Tibial nerve (tissue), 4 donors: ENCODE data around the gene TAAR8. TPM values are rescaled to one million over a fixed set of nuclear protein-coding genes. Genes with fewer than 3 reads are reported as not detected.

Source experiments
- DNase-seq, 2 donors: peaks; one replicate each; pipeline ENCODE4 v3.0.0-alpha.2; 2019; ENCODE audit warnings: low spot score in 2 of 2
- H3K27ac ChIP-seq, 4 donors: fragments of 200-600 bp; sonication (generic) in 3 of 4; one replicate each; pipeline ENCODE4 v1.5.1; 2017 to 2019; ENCODE audit warnings: mild to moderate bottlenecking in 1 of 4
- H3K27me3 ChIP-seq, 2 donors: fragments of 200-600 bp; sonication (generic) in 1 of 2; one replicate each; pipeline versions ENCODE4 v1.5.1 to v1.6.0; 2017 to 2019
- H3K36me3 ChIP-seq, 3 donors: fragments of 200-600 bp; sonication (generic); one replicate each; pipeline ENCODE4 v1.5.1; 2018 to 2019
- H3K4me1 ChIP-seq, 4 donors: fragments of 200-600 bp; sonication (generic) in 3 of 4; one replicate each; pipeline ENCODE4 v1.5.1; 2017 to 2019
- H3K4me3 ChIP-seq, 4 donors: fragments of 200-600 bp; sonication (generic) in 3 of 4; one replicate each; pipeline ENCODE4 v1.5.1; 2017 to 2019; ENCODE audit warnings: mild to moderate bottlenecking in 1 of 4, moderate library complexity in 1 of 4
- H3K9me3 ChIP-seq, 4 donors: fragments of 200-600 bp; sonication (generic) in 3 of 4; one replicate each; pipeline ENCODE4 v1.5.1; 2017 to 2019
- EP300 ChIP-seq, 2 donors: sonication (generic); formaldehyde crosslinking; IDR thresholded peaks; one replicate each; pipeline ENCODE4 v1.6.1; 2017; ENCODE audit warnings: antibody characterized with exemption in 2 of 2, mild to moderate bottlenecking in 1 of 2
- POLR2A ChIP-seq, 2 donors: fragments of 450-650 bp; IDR thresholded peaks; one replicate each; pipeline ENCODE4 v1.6.1; 2017; ENCODE audit warnings: antibody characterized with exemption in 2 of 2, mild to moderate bottlenecking in 2 of 2, moderate library complexity in 2 of 2
- WGBS, 2 donors: methylation state at CpG; one replicate each; pipeline ENCODE4 v1.1.5; 2018; 5-methylcytosine and 5-hydroxymethylcytosine counted together
- total RNA-seq, 4 donors: library from RNA; depleted of rRNA; stranded (reverse); fragments of >200 nt; gene quantifications; one replicate each; pipeline ENCODE4 v1.1.0, GENCODE V29; 2016
- TF ChIP-seq, protein P1 (sequence below), 5 experiments: fragments of 200-600 bp in 3 of 5; fragments of 450-650 bp in 2 of 5; sonication (generic) in 3 of 5; IDR thresholded peaks; one replicate each; pipeline ENCODE4 v1.5.1; 2016 to 2019; ENCODE audit warnings: antibody characterized with exemption in 5 of 5, mild to moderate bottlenecking in 3 of 5, moderate library complexity in 2 of 5

TAAR8 gene
- total RNA-seq, 4 donors from 2014 or later: not detected

- peaks cover 4 to 45% (median 26%) of the 10 kb centered on the region in 4 donors for H3K4me1 ChIP-seq
- peak within 1 kb of the TSS; percentile 56 to 97 (median 82) for H3K4me3 ChIP-seq
- no peaks in the 10 kb centered on the region for H3K9me3 ChIP-seq
- H3K27me3 ChIP-seq: no peaks in the 10 kb centered on the region
- peak; percentile 75 to 79 for DNase-seq
- peak; percentile 44 to 97 for TF ChIP-seq EP300 (IDR thresholded peaks at IDR 0.05)
- peak; percentile 66 to 86 for TF ChIP-seq POLR2A (IDR thresholded peaks at IDR 0.05)
- TF ChIP-seq, protein P1, sequence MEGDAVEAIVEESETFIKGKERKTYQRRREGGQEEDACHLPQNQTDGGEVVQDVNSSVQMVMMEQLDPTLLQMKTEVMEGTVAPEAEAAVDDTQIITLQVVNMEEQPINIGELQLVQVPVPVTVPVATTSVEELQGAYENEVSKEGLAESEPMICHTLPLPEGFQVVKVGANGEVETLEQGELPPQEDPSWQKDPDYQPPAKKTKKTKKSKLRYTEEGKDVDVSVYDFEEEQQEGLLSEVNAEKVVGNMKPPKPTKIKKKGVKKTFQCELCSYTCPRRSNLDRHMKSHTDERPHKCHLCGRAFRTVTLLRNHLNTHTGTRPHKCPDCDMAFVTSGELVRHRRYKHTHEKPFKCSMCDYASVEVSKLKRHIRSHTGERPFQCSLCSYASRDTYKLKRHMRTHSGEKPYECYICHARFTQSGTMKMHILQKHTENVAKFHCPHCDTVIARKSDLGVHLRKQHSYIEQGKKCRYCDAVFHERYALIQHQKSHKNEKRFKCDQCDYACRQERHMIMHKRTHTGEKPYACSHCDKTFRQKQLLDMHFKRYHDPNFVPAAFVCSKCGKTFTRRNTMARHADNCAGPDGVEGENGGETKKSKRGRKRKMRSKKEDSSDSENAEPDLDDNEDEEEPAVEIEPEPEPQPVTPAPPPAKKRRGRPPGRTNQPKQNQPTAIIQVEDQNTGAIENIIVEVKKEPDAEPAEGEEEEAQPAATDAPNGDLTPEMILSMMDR (IDR thresholded peaks at IDR 0.05): no peak
- WGBS, 2 donors: 1 to 2% methylated on average over 17 to 41 of the region's 67 CpGs
- H3K36me3 ChIP-seq: peaks cover 0 to under 1% (median 0%) of the 10 kb centered on the region in 3 donors
- H3K27ac ChIP-seq: peak within 1 kb of the TSS; percentile 76 to 95 (median 88)
Measured at GRCh38 chr6:132512638-132513632, 39.5 kb upstream of the TAAR8 start, which contains the start of gene STX7. Gene STX7 (minus strand): TSS chr6:132513116. CDS start chr6:132503530, 9,586 bp downstream.

- no peak for TF ChIP-seq POLR2A (IDR thresholded peaks at IDR 0.05)
- TF ChIP-seq EP300 (IDR thresholded peaks at IDR 0.05): peak in 1 of 2 donors; percentile 10
- TF ChIP-seq, protein P1 (IDR thresholded peaks at IDR 0.05): no peak
- no peaks in the 10 kb centered on the region for H3K36me3 ChIP-seq
- H3K27ac ChIP-seq: peak overlapping the region in 3 of 4 donors; percentile 86 to 95 (median 90)
- H3K4me3 ChIP-seq: peak overlapping the region in 2 of 4 donors; percentile 77 to 97
- WGBS, 2 donors: 43 to 44% methylated on average over 3 of the region's 3 CpGs
- H3K4me1 ChIP-seq: peaks cover 4 to 39% (median 25%) of the 10 kb centered on the region in 4 donors
- no peak for DNase-seq
- H3K27me3 ChIP-seq: no peaks in the 10 kb centered on the region
- H3K9me3 ChIP-seq: no peaks in the 10 kb centered on the region
Measured at GRCh38 chr6:132513831-132514545, 38.5 kb upstream of the TAAR8 start.

DNA sequence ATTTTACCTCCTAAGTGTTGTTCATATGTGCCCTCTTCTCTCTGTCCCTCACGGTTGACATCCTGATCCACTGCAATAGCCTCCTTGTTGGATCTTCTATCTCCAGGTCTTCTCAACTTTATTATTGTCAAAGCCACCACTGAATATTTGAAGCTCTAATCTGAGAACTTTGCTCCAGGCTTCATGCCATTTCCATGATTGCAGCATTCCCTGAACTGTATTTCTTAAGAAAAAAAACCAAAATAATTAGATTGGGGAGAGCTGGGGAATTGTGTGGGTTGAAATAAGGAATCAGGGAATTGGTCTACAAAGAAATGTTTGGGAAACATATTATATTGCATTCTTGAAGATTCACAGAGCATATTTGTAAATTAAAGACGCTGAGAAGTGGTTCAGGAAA lies 37.1 kb upstream of the TAAR8 start:
- H3K4me1 ChIP-seq: peaks cover 4 to 29% (median 21%) of the 10 kb centered on the region in 4 donors
- no peak overlapping the region for H3K4me3 ChIP-seq
- TF ChIP-seq, protein P1 (IDR thresholded peaks at IDR 0.05): no peak
- TF ChIP-seq EP300 (IDR thresholded peaks at IDR 0.05) (no peak), POLR2A (IDR thresholded peaks at IDR 0.05) (no peak)
- H3K9me3 ChIP-seq: no peaks in the 10 kb centered on the region
- no peak overlapping the region for H3K27ac ChIP-seq
- H3K36me3 ChIP-seq: no peaks in the 10 kb centered on the region
- WGBS, 2 donors: 45 to 73% methylated on average over 2 of the region's 2 CpGs
- DNase-seq: no peak
- H3K27me3 ChIP-seq: no peaks in the 10 kb centered on the region

- H3K9me3 ChIP-seq: no peaks in the 10 kb centered on the region
- H3K36me3 ChIP-seq: no peaks in the 10 kb centered on the region
- no peaks in the 10 kb centered on the region for H3K4me1 ChIP-seq
- TF ChIP-seq EP300 (IDR thresholded peaks at IDR 0.05) (no peak), POLR2A (IDR thresholded peaks at IDR 0.05) (no peak)
- TF ChIP-seq, protein P1 (IDR thresholded peaks at IDR 0.05): no peak
- DNase-seq: no peak
- no peaks in the 10 kb centered on the region for H3K27me3 ChIP-seq
- no peak overlapping the region for H3K4me3 ChIP-seq
- no peak overlapping the region for H3K27ac ChIP-seq
- WGBS, 2 donors: 48 to 68% methylated on average over 2 of the region's 2 CpGs
Measured at GRCh38 chr6:132520953-132521352, 31.5 kb upstream of the TAAR8 start.
